Natural killer cell (primary cell): ENCODE results near the gene MCTP1. TPM values are rescaled to one million over a fixed set of nuclear protein-coding genes. Genes with fewer than 3 reads are reported as not detected.

Experiments used
- ATAC-seq, 3 donors: fragments of 150-1000 bp in 2 of 3; fragments of 200-7000 bp in 1 of 3; cut with Tn5 transposase; 1 replicate in 1 of 3; 2 replicates in 2 of 3; pipeline ENCODE4 v1.10.0; 2021; ENCODE audit warnings: mild to moderate bottlenecking in 2 of 3, moderate library complexity in 2 of 3
- DNase-seq, 2 donors: peaks; one replicate each; pipeline versions ENCODE4 v3.0.0 to v3.0.0-alpha.2; 2013 to 2021; ENCODE audit warnings: mixed read lengths in 1 of 2
- H3K27ac ChIP-seq: one replicate; pipeline ENCODE4 v1.5.1; 2013; ENCODE audit warnings: mild to moderate bottlenecking, low read length
- H3K27me3 ChIP-seq: one replicate; pipeline ENCODE4 v1.6.1; 2013; ENCODE audit warnings: low read length; ENCODE audit not compliant: control insufficient read depth, insufficient read depth
- H3K36me3 ChIP-seq: one replicate; pipeline ENCODE4 v1.6.1; 2013; ENCODE audit warnings: low read length; ENCODE audit not compliant: control insufficient read depth, insufficient read depth
- H3K4me1 ChIP-seq: one replicate; pipeline ENCODE4 v1.6.1; 2013; ENCODE audit warnings: low read length; ENCODE audit not compliant: control insufficient read depth, insufficient read depth
- H3K4me3 ChIP-seq: one replicate; pipeline ENCODE4 v1.5.1; 2013; ENCODE audit warnings: low read length
- H3K9me3 ChIP-seq: one replicate; pipeline ENCODE4 v1.6.1; 2013; ENCODE audit warnings: low read length; ENCODE audit not compliant: control insufficient read depth, insufficient read depth
- H3K27ac Mint-ChIP-seq, 2 donors: one replicate each; pipeline ENCODE4 v1.8.0; 2022; ENCODE audit warnings: mild to moderate bottlenecking in 2 of 2, mixed read lengths in 2 of 2, moderate library complexity in 1 of 2
- H3K27me3 Mint-ChIP-seq, 2 donors: one replicate each; pipeline ENCODE4 v1.8.0; 2022; ENCODE audit warnings: low read depth in 2 of 2, mixed read lengths in 2 of 2
- H3K36me3 Mint-ChIP-seq: one replicate; pipeline ENCODE4 v1.8.0; 2022; ENCODE audit warnings: mixed read lengths
- H3K4me1 Mint-ChIP-seq, 2 donors: one replicate each; pipeline ENCODE4 v1.8.0; 2022; ENCODE audit warnings: mixed read lengths in 2 of 2
- H3K4me3 Mint-ChIP-seq: one replicate; pipeline ENCODE4 v1.8.0; 2022; ENCODE audit warnings: mild to moderate bottlenecking, moderate library complexity, mixed read lengths
- H3K9me3 Mint-ChIP-seq, 2 donors: one replicate each; pipeline ENCODE4 v1.8.0; 2022; ENCODE audit warnings: mixed read lengths in 2 of 2
- CTCF ChIP-seq: fragments of 200-600 bp; IDR thresholded peaks from one replicate; pipeline ENCODE4 v1.8.0; 2022; ENCODE audit warnings: antibody characterized with exemption
- WGBS: methylation state at CpG from one replicate; pipeline ENCODE4 v1.1.7; 2013; ENCODE audit warnings: missing lambda C conversion rate; ENCODE audit not compliant: insufficient coverage; 5-methylcytosine and 5-hydroxymethylcytosine counted together
- intact Hi-C: fragments of 100-400 bp; cut with micrococcal nuclease; formaldehyde crosslinking; loops from one replicate; pipeline ENCODE4 v1.14.2; 2022
- total RNA-seq, 4 donors: library from RNA; stranded (reverse); fragments of 120-200 nt in 1 of 4; gene quantifications; one replicate each; pipeline versions ENCODE4 v1.2.3 to v1.2.4, GENCODE V29; 2013 to 2022

Gene MCTP1
- total RNA-seq, 3 donors from 2014 or later (not counting 1 experiment from before 2014, with no cell fraction given) = 4.7 to 15.1 (median 9.8) TPM

- no peak for ATAC-seq
- Histone ChIP-seq H3K27me3 (no peaks in the 10 kb centered on the region), H3K27ac (no peak overlapping the region), H3K4me1 (no peaks in the 10 kb centered on the region), H3K4me3 (no peak overlapping the region), H3K9me3 (no peaks in the 10 kb centered on the region), H3K36me3 (no peaks in the 10 kb centered on the region)
- no CpG with 5 or more reads among the region's 1 CpG for WGBS
- H3K36me3 Mint-ChIP-seq = no peaks in the 10 kb centered on the region
- H3K27me3 Mint-ChIP-seq = peaks cover 8 to 15% of the 10 kb centered on the region in 2 donors
- no peak for DNase-seq
- intact Hi-C loops = no loop called here
- TF ChIP-seq CTCF = no peak
- H3K4me3 Mint-ChIP-seq = no peak overlapping the region
- H3K9me3 Mint-ChIP-seq = peaks cover 0 to 4% of the 10 kb centered on the region in 2 donors
- no peaks in the 10 kb centered on the region for H3K4me1 Mint-ChIP-seq
- no peak overlapping the region for H3K27ac Mint-ChIP-seq
These were observed 13.8 kb upstream of the MCTP1 start for GRCh38 chr5:95298651-95299050.

- Mint-ChIP-seq H3K4me3 (no peak overlapping the region), H3K27me3 (peaks cover 17 to 22% of the 10 kb centered on the region in 2 donors), H3K27ac (no peak overlapping the region), H3K36me3 (no peaks in the 10 kb centered on the region), H3K4me1 (no peaks in the 10 kb centered on the region), H3K9me3 (no peaks in the 10 kb centered on the region)
- 92% methylated on average over 2 of the region's 2 CpGs for WGBS
- Histone ChIP-seq H3K27me3 (no peaks in the 10 kb centered on the region), H3K27ac (no peak overlapping the region), H3K9me3 (no peaks in the 10 kb centered on the region), H3K36me3 (no peaks in the 10 kb centered on the region), H3K4me3 (no peak overlapping the region), H3K4me1 (no peaks in the 10 kb centered on the region)
- ATAC-seq (no peak), DNase-seq (no peak)
- TF ChIP-seq CTCF = no peak
- intact Hi-C loops = no loop called here
These were observed 11.4 kb upstream of the MCTP1 start for GRCh38 chr5:95296291-95296690.

- H3K27ac ChIP-seq = no peak overlapping the region
- Mint-ChIP-seq H3K27ac (no peak overlapping the region), H3K36me3 (no peaks in the 10 kb centered on the region), H3K4me1 (peaks cover 4 to 12% of the 10 kb centered on the region in 2 donors), H3K9me3 (peaks cover under 1 to 1% of the 10 kb centered on the region in 2 donors), H3K27me3 (peaks cover 40 to 64% of the 10 kb centered on the region in 2 donors), H3K4me3 (peak overlapping the region; percentile 72)
- ATAC-seq = no peak
- no peaks in the 10 kb centered on the region for H3K9me3 ChIP-seq
- peaks cover 16% of the 10 kb centered on the region for H3K4me1 ChIP-seq
- H3K36me3 ChIP-seq = no peaks in the 10 kb centered on the region
- no peak overlapping the region for H3K4me3 ChIP-seq
- 14% methylated on average over 13 of the region's 13 CpGs for WGBS
- no peak for TF ChIP-seq CTCF
- peaks cover 38% of the 10 kb centered on the region for H3K27me3 ChIP-seq
- no peak for DNase-seq
- intact Hi-C loops = no loop called here
These were observed 488 bp upstream of the MCTP1 start for GRCh38 chr5:95285409-95285755.
